ENCODE measurements around the gene ZFYVE28.

GRCh38 chr4:2408401-2408958 is 10.0 kb downstream of the ZFYVE28 start:
- TF ChIP-seq CTCF (IDR thresholded peaks at IDR 0.05) (no peak), POLR2A (IDR thresholded peaks at IDR 0.05) (no peak)
